ENCODE results near the gene CEPT1. TPM values are rescaled to one million over a fixed set of nuclear protein-coding genes. Genes with fewer than 3 reads are reported as not detected.

CEPT1 gene
- total and polyA plus RNA-seq, 9 of the 15 experiments (the other 6 are each of a cell fraction or from before 2014, with no cell fraction given): 24.4 to 72.6 (median 42.4) TPM

DNA sequence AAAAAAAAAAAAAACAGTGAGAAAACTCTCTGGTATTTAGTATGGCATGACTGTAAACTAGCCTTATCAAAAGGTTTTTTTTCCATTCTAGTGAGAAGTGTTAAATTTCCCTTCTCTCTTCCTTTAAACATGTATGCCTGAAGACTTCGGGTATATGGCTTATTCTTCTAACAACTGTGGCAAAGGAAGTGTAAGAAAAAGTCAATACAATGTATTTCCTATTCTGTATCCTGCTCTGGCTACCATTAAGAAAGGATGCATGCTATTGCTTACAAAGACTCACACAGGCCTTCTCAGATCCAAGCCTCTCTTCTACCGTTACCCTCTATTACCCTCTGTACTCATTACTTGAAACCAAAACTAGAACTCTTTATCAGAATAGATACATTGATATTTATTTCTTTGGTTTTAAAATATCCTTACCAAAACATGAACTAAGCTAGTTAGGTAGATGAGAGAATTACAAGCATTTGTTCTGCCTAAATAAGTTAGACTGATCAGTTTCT, 8.4 kb downstream of the CEPT1 start:
- no peak for DNase-seq (ENCODE audit: extremely low read depth in 1 of 4, low spot score in 3 of 4)
- H3K27ac ChIP-seq (ENCODE audit: extremely low read depth, low read depth, low read length): no peak overlapping the region
- BruUV-seq (replicated peaks): no TSS peak
- H3K4me3 ChIP-seq: no peak overlapping the region
- 97% methylated on average over 2 of the region's 2 CpGs for WGBS (ENCODE audit: insufficient coverage, low coverage, missing lambda C conversion rate)
- H3K79me2 ChIP-seq (ENCODE audit: control insufficient read depth, insufficient read depth, low read length): peaks cover 87% of the 10 kb centered on the region
- no peak for FAIRE-seq
- no peak overlapping the region for H3K9ac ChIP-seq (ENCODE audit: insufficient read depth in 1 of 2, low read depth in 2 of 2, low read length in 2 of 2)
- intact Hi-C loops (cut with micrococcal nuclease) (no loop called here), in situ Hi-C loops (cut with MboI) (no loop called here)
- H4K20me1 ChIP-seq (replicated peaks; ENCODE audit: control insufficient read depth, insufficient read depth, low read length): peaks cover 7% of the 10 kb centered on the region; the same call in 1 of the 2 replicates
- H3K9me3 ChIP-seq (replicated peaks; ENCODE audit: control insufficient read depth, insufficient read depth, low read depth, low read length): no peaks in the 10 kb centered on the region
- TF ChIP-seq ZNF561 (CRISPR knock-in tag; conservative IDR thresholded peaks at IDR 0.05) (no peak), ZFPM2 (CRISPR knock-in tag; IDR thresholded peaks at IDR 0.05) (no peak), EP400 (IDR thresholded peaks at IDR 0.05) (no peak), NFIC (IDR thresholded peaks at IDR 0.05) (no peak), ZNF436 (CRISPR knock-in tag; IDR thresholded peaks at IDR 0.05) (no peak), ZNF551 (CRISPR knock-in tag; IDR thresholded peaks at IDR 0.05) (no peak), HSF4 (CRISPR knock-in tag; IDR thresholded peaks at IDR 0.05; ENCODE audit: borderline replicate concordance) (no peak), CXXC5 (CRISPR knock-in tag; IDR thresholded peaks at IDR 0.05) (no peak), ZNF133 (CRISPR knock-in tag; IDR thresholded peaks at IDR 0.05) (no peak), ZNF174 (CRISPR knock-in tag; IDR thresholded peaks at IDR 0.05) (no peak), FOSL1 (tag; conservative IDR thresholded peaks at IDR 0.05) (no peak), CTBP1 (IDR thresholded peaks at IDR 0.05; ENCODE audit: borderline replicate concordance) (no peak), PYGO2 (tag; IDR thresholded peaks at IDR 0.05) (no peak), MED1 (CRISPR knock-in tag; IDR thresholded peaks at IDR 0.05; ENCODE audit: borderline replicate concordance) (no peak)
- TF ChIP-seq, protein P1, sequence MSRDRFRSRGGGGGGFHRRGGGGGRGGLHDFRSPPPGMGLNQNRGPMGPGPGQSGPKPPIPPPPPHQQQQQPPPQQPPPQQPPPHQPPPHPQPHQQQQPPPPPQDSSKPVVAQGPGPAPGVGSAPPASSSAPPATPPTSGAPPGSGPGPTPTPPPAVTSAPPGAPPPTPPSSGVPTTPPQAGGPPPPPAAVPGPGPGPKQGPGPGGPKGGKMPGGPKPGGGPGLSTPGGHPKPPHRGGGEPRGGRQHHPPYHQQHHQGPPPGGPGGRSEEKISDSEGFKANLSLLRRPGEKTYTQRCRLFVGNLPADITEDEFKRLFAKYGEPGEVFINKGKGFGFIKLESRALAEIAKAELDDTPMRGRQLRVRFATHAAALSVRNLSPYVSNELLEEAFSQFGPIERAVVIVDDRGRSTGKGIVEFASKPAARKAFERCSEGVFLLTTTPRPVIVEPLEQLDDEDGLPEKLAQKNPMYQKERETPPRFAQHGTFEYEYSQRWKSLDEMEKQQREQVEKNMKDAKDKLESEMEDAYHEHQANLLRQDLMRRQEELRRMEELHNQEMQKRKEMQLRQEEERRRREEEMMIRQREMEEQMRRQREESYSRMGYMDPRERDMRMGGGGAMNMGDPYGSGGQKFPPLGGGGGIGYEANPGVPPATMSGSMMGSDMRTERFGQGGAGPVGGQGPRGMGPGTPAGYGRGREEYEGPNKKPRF (IDR thresholded peaks at IDR 0.05; ENCODE audit: low read depth, low read length): no peak
- H3K4me2 ChIP-seq (ENCODE audit: insufficient read depth, low read length): no peak overlapping the region
- no peaks in the 10 kb centered on the region for H3K4me1 ChIP-seq (replicated peaks in 1 of 2; ENCODE audit: control insufficient read depth in 2 of 2, insufficient read depth in 2 of 2, low read length in 2 of 2)
- POLR2A ChIA-PET: interaction anchor here (1.0 kb wide), 1 partner anchor 16 kb away, joined by 6 read pairs; no protein-coding TSS in a partner anchor
- H3K27me3 ChIP-seq (ENCODE audit: control insufficient read depth in 2 of 2, insufficient read depth in 2 of 2, low read length in 2 of 2): no peaks in the 10 kb centered on the region
- peaks cover 2% of the 10 kb centered on the region for H3K9me1 ChIP-seq (ENCODE audit: control insufficient read depth, insufficient read depth, low read length)
- H2AFZ ChIP-seq (ENCODE audit: low read depth, low read length): no peak overlapping the region
- H3K36me3 ChIP-seq (ENCODE audit: control insufficient read depth, insufficient read depth, low read length): peaks cover 71% of the 10 kb centered on the region
- ATAC-seq: no peak
- CTCF ChIA-PET (ENCODE audit: low intra/inter-chr PET ratio): interaction anchor here (0.6 kb wide), 1 partner anchor 308 kb away, joined by 3 read pairs; no protein-coding TSS in a partner anchor

Data from K562 (cell line).